ENCODE data around the gene MLYCD.

Gene MLYCD

GRCh38 chr16:83958137-83958845, 59.4 kb downstream of the MLYCD start:
- no peak for DNase-seq

- DNase-seq: no peak
These were observed 60.1 kb downstream of the MLYCD start for GRCh38 chr16:83958846-83959565.

DNA sequence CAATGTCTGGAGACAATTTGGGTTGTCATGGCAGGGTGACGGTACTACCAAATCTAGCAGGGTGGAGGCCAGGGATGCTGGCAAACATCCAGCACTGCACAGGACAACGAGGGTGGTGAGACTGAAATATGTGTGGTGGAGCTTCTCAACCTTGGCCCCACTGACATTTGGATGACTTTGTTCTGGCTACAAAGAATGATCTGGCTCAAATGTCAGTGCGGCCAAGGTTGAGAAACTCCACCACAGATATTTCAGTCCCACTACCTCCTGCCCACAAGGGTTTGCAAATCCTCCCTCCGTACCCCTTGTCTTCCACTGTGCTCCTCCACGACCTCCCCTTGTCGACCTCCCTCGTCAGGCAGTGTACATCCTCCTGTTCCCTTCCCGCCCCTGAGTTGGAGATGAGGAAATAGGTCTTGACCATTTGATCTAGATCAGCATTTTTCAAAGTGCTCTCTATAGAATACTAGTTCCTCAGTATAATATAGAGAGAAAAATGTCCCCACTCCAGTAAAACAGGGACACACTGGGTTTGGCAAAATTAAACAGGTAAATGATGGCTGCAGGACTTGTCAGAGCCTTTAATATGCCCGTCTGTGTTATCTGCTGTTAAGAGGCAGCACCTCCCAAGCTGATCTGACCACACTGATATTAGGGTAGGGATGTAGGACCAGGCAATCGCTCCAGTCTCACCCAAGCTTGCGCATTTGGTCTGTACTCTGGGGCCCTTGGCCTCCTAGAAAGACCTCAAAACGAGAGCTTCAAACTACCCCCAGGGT, 60.9 kb downstream of the MLYCD start:
- no peak for DNase-seq

DNA sequence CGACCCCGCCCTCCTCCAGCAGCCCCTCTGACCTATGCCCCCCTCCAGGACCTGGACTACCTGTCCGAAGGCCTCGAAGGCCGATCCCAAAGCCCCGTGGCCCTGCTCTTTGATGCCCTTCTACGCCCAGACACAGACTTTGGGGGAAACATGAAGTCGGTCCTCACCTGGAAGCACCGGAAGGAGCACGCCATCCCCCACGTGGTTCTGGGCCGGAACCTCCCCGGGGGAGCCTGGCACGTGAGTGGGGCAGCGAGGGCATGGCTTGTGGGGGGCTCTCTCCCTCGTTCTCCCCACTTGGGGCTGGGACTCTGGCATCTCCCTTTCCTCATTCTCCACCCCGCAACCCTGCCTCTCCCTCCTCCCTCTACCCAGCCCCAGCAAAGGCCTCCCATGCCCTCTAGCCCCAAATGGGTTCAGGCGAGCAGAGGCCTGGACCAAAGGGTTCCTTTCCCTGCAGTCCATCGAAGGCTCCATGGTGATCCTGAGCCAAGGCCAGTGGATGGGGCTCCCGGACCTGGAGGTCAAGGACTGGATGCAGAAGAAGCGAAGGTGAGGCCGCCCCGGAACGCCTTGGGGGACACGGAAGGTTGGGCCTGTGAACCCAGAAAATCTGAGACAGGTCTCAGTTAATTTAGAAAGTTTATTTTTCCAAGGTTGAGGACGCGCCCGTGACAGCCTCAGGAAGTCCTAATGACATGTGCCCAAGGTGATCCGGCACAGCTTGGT, 61.8 kb downstream of the MLYCD start:
- no peak for DNase-seq

DNA sequence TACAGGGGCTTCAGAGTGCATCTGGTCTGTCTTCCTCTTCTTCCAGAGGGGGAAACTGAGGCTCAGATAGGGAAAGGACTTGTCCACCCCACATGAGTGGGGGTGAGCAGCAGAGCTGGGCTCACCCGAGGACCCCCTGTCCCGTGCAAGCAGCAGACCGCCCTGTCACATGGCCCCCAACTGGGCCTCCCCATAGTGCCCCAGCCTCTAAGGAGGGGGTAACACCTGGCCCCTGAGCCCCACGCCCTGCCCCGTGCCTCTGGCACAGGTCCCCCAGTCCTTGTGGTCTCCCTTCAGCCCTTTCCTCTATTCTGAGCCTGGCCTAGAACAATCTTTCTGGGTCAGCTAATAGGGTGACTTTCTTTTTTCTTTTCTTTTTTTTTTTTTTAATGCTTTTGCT, 62.7 kb downstream of the MLYCD start:
- no peak for DNase-seq

GRCh38 chr16:83963277-83964119, 64.6 kb downstream of the MLYCD start:
- no peak for DNase-seq

GRCh38 chr16:83964684-83965443, 65.9 kb downstream of the MLYCD start:
- no peak for DNase-seq

DNA sequence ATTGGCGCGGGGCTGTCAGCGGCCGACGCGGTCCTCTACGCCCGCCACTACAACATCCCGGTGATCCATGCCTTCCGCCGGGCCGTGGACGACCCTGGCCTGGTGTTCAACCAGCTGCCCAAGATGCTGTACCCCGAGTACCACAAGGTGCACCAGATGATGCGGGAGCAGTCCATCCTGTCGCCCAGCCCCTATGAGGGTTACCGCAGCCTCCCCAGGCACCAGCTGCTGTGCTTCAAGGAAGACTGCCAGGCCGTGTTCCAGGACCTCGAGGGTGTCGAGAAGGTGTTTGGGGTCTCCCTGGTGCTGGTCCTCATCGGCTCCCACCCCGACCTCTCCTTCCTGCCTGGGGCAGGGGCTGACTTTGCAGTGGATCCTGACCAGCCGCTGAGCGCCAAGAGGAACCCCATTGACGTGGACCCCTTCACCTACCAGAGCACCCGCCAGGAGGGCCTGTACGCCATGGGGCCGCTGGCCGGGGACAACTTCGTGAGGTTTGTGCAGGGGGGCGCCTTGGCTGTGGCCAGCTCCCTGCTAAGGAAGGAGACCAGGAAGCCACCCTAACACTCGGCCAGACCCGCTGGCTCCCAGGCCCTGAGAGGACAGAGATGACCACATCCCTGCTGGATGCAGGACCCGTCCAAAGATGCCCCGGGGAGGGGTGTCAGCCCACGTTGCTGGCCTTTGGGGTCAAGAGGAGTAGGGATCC, 66.7 kb downstream of the MLYCD start:
- DNase-seq: no peak

GRCh38 chr16:83966153-83966696, 67.3 kb downstream of the MLYCD start:
- no peak for DNase-seq

- no peak for DNase-seq
These were observed 68.2 kb downstream of the MLYCD start for GRCh38 chr16:83967091-83967490.

DNA sequence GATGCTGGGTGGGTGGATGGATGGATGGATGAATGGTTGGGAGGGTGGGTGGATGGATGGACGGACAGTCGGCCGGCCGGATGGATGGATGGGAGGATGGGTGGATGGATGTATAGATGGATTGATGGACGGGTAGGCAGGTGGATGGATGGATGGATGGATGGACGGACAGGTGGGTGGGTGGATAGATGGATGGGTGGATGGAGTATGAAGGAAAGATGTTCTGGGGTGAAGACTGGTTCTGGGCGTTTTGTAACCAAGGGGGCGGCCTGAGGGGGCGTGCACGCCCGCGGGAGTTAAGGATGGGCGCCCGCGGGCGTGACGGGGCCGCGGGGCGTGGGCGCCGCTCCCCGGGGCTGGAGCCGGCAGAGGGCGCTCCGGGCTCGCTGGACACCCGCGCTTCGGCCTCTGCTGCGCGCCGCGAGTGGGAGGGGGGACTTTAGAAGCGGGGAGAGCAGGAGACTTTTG, 69.0 kb downstream of the MLYCD start, which contains the start of gene NECAB2:
TSS of gene NECAB2 (plus strand) at position 407 of the 468 bp plus-strand sequence. CDS start 405 bp downstream, outside the sequence.
- DNase-seq: peak; percentile 22

GRCh38 chr16:83968306-83968851, 69.5 kb downstream of the MLYCD start:
- DNase-seq: no peak

DNA sequence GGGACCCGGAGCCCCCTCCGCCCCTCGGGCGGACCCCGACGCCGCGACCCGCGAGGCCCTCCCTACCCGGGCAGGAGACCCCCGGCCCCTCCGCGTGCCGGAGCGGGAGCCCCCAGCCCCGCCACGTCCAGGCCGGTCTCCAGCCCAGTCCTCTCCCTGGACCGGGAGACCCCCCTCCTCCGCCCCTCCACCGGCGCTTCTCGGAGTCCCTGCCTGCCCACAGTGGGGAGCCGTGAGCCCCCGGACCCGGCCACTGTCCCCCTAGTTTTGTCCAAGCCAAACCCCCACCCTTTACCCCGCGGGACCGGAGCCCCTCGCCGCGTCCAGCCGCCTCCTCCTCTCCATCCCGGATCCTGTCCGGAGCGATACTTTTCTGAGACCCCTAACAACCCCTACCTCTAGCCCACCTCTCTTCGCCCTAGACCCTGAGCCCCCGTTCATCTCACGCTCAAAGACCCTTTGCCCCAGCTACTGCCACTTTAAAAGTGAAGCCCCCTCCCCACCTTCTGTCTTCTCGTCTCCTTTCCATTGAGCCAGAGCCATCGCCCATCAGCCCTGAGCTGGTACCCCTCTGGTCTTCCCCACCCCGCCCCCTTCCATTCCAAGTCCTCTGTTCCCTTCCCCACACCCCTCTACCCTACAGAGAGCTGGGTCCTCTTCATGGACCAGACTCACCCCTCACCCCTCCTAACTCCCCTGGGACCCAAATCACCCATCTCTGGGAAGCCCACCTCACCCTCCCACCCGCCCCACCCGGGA, 70.2 kb downstream of the MLYCD start:
- DNase-seq: no peak

DNA sequence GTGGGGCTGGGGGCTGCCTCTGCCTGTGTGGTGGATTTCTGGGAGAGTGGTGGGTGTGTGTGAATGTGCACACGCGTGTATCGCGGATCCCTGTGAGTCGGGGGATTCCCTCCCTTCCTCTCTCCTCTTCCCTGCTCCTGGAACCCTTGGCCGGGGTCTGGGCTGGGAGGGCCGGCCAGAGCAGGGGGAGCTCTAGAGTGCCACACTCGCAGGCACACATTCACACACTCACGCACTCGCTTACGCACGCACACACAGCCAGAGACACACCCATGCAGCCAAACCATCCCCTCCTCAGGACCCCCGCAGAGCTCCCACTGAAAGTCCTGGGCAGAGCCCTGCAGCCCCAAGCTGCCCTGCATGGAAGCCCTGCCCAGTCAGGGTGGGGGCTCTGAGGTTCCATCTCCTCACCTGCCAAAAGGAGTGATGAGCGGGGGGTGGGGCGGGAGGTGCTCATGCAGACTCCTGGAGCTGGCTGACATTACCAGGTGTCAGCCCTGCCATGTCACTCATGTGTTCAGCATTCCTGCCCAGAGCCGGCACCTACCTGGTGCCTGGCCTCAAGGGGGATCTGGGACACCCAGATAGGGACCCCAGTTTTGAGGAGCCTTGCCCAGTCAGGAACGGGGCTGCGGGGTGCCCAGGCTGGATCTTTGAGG, 71.0 kb downstream of the MLYCD start:
- no peak for DNase-seq

- DNase-seq: no peak
These were observed 71.5 kb downstream of the MLYCD start for GRCh38 chr16:83970430-83970815.

DNA sequence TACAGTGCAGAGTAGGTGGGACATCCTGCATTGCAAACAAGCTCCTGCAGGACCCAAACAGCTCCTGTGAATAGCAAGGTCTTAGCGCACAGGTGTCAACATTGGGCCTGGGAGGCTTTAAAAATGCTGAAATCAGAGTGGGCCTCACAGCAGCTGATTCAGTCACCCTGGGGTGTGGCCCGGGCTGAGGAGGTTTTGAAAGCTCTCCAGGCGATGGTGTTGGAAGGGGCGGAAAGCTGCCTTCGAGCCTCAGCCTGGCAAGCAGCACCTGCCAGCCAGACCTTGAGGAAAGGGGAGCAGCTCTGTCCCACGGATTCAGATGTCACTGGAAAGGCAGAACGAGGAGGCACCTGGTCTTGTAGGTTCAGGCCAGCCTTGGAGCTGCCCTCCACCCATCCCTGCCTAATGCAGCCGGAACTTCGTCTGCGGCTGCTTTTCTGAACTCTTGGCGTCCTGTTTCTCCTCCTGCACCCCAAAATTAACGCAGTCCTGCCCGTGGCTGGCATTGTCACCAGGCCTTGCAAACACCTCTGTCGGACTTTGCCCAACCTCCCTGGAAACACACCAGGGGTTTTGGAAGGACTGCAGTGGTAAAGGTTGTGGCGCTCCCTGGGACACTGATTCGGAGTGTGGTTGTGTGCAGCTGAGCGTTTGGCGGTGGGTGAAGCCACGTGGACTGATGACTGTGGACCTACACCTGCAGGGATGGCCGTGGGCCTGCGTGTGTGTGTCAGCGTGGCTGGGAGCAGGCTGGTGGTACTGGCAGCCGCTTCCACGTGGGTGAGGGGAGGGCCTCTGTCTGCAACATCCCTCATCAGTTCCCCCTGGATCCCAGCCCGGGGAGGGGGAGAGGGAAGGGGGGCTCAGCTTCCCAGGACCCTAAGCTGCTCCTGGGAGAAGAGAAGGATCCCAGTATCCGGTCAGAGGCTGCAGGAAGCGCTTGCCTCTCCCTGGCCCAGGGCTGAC, 72.5 kb downstream of the MLYCD start:
- DNase-seq: no peak

All from NCI-H1092 (cell line).